ENCODE results near the gene ZSCAN29. TPM values are rescaled to one million over a fixed set of nuclear protein-coding genes. Genes with fewer than 3 reads are reported as not detected.

ZSCAN29 gene
- total and polyA plus RNA-seq, 2 of the 13 experiments (the other 11 are each of a cell fraction or from before 2014, with no cell fraction given) = 8.3 to 27.4 TPM

DNA sequence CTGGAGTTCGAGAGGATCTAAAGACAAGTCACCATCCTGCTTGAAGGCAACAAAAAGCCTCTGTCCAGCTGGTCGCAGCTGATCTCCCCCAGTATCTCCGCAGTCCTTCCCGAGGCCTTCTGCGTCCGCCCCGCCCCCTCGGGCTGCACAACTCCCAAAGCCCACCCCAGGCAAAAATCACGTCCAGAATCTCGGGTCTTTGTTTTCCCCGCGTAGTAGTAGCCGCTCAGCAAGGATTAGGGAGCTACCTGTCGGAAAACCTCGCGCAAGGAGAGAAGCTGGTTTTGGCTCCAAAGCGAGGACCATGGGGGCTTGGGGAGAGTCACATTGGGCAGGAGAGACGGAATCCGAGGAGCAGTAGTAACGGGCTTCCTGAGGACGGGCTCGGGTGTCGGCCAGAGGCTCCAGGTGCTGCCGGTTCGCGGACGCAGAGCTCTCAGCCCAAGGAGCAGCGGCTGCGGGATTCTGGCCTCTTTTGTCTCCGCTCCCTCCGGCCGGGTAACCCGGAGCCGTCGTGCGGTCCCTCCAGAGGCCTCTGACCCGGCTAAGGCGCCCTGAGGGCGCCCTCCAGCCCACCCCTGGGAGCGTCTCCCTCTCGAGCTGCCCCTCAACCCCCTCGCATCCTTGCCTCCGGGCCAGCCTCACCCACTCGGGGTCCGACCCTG is 401 bp downstream of the ZSCAN29 start (continued):
- TF ChIP-seq ZNF431 (CRISPR knock-in tag; IDR thresholded peaks at IDR 0.05; ENCODE audit: borderline replicate concordance, low read depth) (no peak; the same call in 1 of the 2 replicates), RCOR2 (CRISPR knock-in tag; IDR thresholded peaks at IDR 0.05) (no peak), ZBTB7B (CRISPR knock-in tag; IDR thresholded peaks at IDR 0.05) (0 out of 2 replicates have a peak, but pooled peaks have one; percentile 34), ZNF878 (CRISPR knock-in tag; IDR thresholded peaks at IDR 0.05) (0 out of 2 replicates have a peak, but pooled peaks have one; percentile 15), NR2F1 (CRISPR knock-in tag; IDR thresholded peaks at IDR 0.05) (no peak), SIN3A (IDR thresholded peaks at IDR 0.05; ENCODE audit: borderline replicate concordance, low read depth, low read length) (peak; percentile 33; the same call in 1 of the 2 replicates), ZBTB3 (CRISPR knock-in tag; IDR thresholded peaks at IDR 0.05; ENCODE audit: borderline replicate concordance, low read depth) (no peak), ZIK1 (CRISPR knock-in tag; IDR thresholded peaks at IDR 0.05; ENCODE audit: borderline replicate concordance, low read depth) (0 out of 2 replicates have a peak, but pooled peaks have one; percentile 26), SAP130 (CRISPR knock-in tag; IDR thresholded peaks at IDR 0.05; ENCODE audit: low read depth) (peak; percentile 53; the same call in 1 of the 2 replicates), EED (CRISPR knock-in tag; IDR thresholded peaks at IDR 0.05) (no peak), ZBTB42 (CRISPR knock-in tag; IDR thresholded peaks at IDR 0.05) (no peak), POLR2AphosphoS5 (IDR thresholded peaks at IDR 0.05; ENCODE audit: low read depth, low read length) (no peak), ATF7-NPFF (CRISPR knock-in tag; IDR thresholded peaks at IDR 0.05; ENCODE audit: low read depth) (no peak)
- TF ChIP-seq, protein P1, sequence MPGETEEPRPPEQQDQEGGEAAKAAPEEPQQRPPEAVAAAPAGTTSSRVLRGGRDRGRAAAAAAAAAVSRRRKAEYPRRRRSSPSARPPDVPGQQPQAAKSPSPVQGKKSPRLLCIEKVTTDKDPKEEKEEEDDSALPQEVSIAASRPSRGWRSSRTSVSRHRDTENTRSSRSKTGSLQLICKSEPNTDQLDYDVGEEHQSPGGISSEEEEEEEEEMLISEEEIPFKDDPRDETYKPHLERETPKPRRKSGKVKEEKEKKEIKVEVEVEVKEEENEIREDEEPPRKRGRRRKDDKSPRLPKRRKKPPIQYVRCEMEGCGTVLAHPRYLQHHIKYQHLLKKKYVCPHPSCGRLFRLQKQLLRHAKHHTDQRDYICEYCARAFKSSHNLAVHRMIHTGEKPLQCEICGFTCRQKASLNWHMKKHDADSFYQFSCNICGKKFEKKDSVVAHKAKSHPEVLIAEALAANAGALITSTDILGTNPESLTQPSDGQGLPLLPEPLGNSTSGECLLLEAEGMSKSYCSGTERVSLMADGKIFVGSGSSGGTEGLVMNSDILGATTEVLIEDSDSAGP (CRISPR knock-in tag; IDR thresholded peaks at IDR 0.05; ENCODE audit: borderline replicate concordance) = no peak
- TF ChIP-seq, protein P2, sequence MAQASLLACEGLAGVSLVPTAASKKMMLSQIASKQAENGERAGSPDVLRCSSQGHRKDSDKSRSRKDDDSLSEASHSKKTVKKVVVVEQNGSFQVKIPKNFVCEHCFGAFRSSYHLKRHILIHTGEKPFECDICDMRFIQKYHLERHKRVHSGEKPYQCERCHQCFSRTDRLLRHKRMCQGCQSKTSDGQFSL (CRISPR knock-in tag; IDR thresholded peaks at IDR 0.05) = no peak
- TF ChIP-seq, protein P3, sequence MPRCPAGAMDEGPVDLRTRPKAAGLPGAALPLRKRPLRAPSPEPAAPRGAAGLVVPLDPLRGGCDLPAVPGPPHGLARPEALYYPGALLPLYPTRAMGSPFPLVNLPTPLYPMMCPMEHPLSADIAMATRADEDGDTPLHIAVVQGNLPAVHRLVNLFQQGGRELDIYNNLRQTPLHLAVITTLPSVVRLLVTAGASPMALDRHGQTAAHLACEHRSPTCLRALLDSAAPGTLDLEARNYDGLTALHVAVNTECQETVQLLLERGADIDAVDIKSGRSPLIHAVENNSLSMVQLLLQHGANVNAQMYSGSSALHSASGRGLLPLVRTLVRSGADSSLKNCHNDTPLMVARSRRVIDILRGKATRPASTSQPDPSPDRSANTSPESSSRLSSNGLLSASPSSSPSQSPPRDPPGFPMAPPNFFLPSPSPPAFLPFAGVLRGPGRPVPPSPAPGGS (CRISPR knock-in tag; IDR thresholded peaks at IDR 0.05) = no peak
- TF ChIP-seq, protein P4, sequence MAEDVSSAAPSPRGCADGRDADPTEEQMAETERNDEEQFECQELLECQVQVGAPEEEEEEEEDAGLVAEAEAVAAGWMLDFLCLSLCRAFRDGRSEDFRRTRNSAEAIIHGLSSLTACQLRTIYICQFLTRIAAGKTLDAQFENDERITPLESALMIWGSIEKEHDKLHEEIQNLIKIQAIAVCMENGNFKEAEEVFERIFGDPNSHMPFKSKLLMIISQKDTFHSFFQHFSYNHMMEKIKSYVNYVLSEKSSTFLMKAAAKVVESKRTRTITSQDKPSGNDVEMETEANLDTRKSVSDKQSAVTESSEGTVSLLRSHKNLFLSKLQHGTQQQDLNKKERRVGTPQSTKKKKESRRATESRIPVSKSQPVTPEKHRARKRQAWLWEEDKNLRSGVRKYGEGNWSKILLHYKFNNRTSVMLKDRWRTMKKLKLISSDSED (CRISPR knock-in tag; IDR thresholded peaks at IDR 0.05) = no peak
- TF ChIP-seq, protein P5, sequence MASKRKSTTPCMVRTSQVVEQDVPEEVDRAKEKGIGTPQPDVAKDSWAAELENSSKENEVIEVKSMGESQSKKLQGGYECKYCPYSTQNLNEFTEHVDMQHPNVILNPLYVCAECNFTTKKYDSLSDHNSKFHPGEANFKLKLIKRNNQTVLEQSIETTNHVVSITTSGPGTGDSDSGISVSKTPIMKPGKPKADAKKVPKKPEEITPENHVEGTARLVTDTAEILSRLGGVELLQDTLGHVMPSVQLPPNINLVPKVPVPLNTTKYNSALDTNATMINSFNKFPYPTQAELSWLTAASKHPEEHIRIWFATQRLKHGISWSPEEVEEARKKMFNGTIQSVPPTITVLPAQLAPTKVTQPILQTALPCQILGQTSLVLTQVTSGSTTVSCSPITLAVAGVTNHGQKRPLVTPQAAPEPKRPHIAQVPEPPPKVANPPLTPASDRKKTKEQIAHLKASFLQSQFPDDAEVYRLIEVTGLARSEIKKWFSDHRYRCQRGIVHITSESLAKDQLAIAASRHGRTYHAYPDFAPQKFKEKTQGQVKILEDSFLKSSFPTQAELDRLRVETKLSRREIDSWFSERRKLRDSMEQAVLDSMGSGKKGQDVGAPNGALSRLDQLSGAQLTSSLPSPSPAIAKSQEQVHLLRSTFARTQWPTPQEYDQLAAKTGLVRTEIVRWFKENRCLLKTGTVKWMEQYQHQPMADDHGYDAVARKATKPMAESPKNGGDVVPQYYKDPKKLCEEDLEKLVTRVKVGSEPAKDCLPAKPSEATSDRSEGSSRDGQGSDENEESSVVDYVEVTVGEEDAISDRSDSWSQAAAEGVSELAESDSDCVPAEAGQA (IDR thresholded peaks at IDR 0.05; ENCODE audit: low read depth) = no peak
- TF ChIP-seq, protein P5 (CRISPR knock-in tag; IDR thresholded peaks at IDR 0.05; ENCODE audit: borderline replicate concordance) = 0 out of 2 replicates have a peak, but pooled peaks have one; percentile 21

Measured in HepG2 (cell line).